ENCODE data around the gene RFTN1. TPM values are rescaled to one million over a fixed set of nuclear protein-coding genes. Genes with fewer than 3 reads are reported as not detected.

The RFTN1 gene
- total RNA-seq, 2 experiments from 2014 or later: 55.7 to 56.4 TPM

DNA sequence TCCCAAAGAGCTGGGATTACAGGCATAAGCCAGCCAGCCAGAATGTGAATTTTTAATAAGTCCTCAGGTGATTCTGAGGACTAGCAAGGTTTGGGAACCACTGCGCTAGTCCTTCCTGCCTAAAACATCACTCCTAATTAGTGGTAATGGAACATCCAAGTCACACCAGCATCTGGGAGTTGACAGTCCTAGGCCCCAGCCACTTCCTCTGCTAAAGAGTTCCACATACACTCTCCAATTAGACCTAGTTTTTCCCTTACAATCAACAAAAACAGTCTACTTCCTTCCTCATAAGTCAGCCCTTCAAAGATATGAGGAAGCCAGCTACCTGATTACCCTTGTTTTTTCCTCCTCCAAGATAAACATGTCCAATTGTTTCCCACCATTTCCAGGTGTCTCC is 170.4 kb downstream of the RFTN1 start:
- DNase-seq: no peak
- Mint-ChIP-seq H3K4me3 (peak overlapping the region; percentile 8), H3K27me3 (no peaks in the 10 kb centered on the region), H3K36me3 (ENCODE audit: low read depth) (peaks cover 95% of the 10 kb centered on the region), H3K9me3 (peaks cover 2% of the 10 kb centered on the region), H3K4me1 (ENCODE audit: low read depth) (peaks cover 74% of the 10 kb centered on the region), H3K27ac (peak overlapping the region; percentile 72)
- intact Hi-C loops (cut with DNase I, micrococcal nuclease): no loop called here
- POLR2A ChIA-PET: interaction anchor here (1.1 to 1.6 kb wide), 3 partner anchors 19 to 34 kb away, joined by 3 to 5 read pairs (median 3); no protein-coding TSS in a partner anchor
- no peak for ATAC-seq (ENCODE audit: poor library complexity)
- peaks cover 49% of the 10 kb centered on the region for H3K36me3 ChIP-seq (ENCODE audit: insufficient read depth, low read length)
- no peaks in the 10 kb centered on the region for H3K27me3 ChIP-seq (ENCODE audit: control insufficient read depth in 1 of 2, insufficient read depth in 2 of 2, low read length in 2 of 2)
- TF ChIP-seq, protein P1, sequence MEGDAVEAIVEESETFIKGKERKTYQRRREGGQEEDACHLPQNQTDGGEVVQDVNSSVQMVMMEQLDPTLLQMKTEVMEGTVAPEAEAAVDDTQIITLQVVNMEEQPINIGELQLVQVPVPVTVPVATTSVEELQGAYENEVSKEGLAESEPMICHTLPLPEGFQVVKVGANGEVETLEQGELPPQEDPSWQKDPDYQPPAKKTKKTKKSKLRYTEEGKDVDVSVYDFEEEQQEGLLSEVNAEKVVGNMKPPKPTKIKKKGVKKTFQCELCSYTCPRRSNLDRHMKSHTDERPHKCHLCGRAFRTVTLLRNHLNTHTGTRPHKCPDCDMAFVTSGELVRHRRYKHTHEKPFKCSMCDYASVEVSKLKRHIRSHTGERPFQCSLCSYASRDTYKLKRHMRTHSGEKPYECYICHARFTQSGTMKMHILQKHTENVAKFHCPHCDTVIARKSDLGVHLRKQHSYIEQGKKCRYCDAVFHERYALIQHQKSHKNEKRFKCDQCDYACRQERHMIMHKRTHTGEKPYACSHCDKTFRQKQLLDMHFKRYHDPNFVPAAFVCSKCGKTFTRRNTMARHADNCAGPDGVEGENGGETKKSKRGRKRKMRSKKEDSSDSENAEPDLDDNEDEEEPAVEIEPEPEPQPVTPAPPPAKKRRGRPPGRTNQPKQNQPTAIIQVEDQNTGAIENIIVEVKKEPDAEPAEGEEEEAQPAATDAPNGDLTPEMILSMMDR (IDR thresholded peaks at IDR 0.05): no peak
- H3K4me3 ChIP-seq (ENCODE audit: low read length): no peak overlapping the region
- H3K4me1 ChIP-seq (ENCODE audit: insufficient read depth, low read length): peaks cover 30% of the 10 kb centered on the region
- H3K27ac ChIP-seq (ENCODE audit: low read depth in 1 of 2, low read length in 2 of 2): no peak overlapping the region
- CTCF ChIA-PET: no interaction called here
- no peaks in the 10 kb centered on the region for H3K9me3 ChIP-seq (ENCODE audit: control insufficient read depth in 1 of 2, insufficient read depth in 1 of 2, low read length in 2 of 2)

DNA sequence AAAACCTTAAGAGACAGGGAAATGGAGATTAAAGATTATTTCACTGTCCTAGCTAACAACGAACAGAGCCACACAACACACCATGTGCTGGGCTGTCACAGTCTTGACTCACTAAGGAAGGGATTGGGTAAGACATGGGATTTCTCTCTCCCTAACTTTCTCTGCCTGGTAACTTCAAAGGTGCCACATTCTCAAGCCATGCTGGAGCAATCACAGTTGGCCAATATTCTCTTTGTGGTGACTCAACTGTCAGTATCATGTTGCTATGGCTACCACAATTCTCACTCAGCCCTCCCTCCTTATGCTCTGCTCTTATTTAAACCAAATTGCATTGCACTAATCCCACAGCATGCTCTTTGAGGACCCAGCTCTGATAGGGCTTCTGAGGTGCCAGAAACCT is 174.5 kb downstream of the RFTN1 start:
- peak overlapping the region; percentile 47 to 66 for H3K27ac ChIP-seq (ENCODE audit: low read depth in 1 of 2, low read length in 2 of 2)
- CTCF ChIA-PET: interaction anchor here (1.3 to 1.5 kb wide), 2 partner anchors 32 to 49 kb away, joined by 3 to 8 read pairs; no protein-coding TSS in a partner anchor
- Mint-ChIP-seq H3K9me3 (peaks cover 2% of the 10 kb centered on the region), H3K27ac (peak overlapping the region; percentile 82), H3K36me3 (ENCODE audit: low read depth) (peaks cover 86% of the 10 kb centered on the region), H3K4me3 (peak overlapping the region; percentile 70), H3K27me3 (no peaks in the 10 kb centered on the region), H3K4me1 (ENCODE audit: low read depth) (peaks cover 81% of the 10 kb centered on the region)
- no peaks in the 10 kb centered on the region for H3K9me3 ChIP-seq (ENCODE audit: control insufficient read depth in 1 of 2, insufficient read depth in 1 of 2, low read length in 2 of 2)
- no peak overlapping the region for H3K4me3 ChIP-seq (ENCODE audit: low read length)
- POLR2A ChIA-PET: interaction anchor here (1.0 to 2.7 kb wide), 7 partner anchors 19 to 52 kb away, joined by 3 to 13 read pairs (median 5); no protein-coding TSS in a partner anchor
- ATAC-seq (ENCODE audit: poor library complexity) (peak; percentile 65), DNase-seq (peak in 4 of 14 experiments; percentile 32 to 70 (median 62))
- peaks cover 43% of the 10 kb centered on the region for H3K4me1 ChIP-seq (ENCODE audit: insufficient read depth, low read length)
- intact Hi-C loops (cut with DNase I, micrococcal nuclease): loop anchor here in 1 of 2 experiments (5.0 kb wide), 1 partner anchor 33 kb away; no protein-coding TSS in a partner anchor
- H3K27me3 ChIP-seq (ENCODE audit: control insufficient read depth in 1 of 2, insufficient read depth in 2 of 2, low read length in 2 of 2): no peaks in the 10 kb centered on the region
- TF ChIP-seq, protein P1 (IDR thresholded peaks at IDR 0.05): no peak
- peaks cover 51% of the 10 kb centered on the region for H3K36me3 ChIP-seq (ENCODE audit: insufficient read depth, low read length)

DNA sequence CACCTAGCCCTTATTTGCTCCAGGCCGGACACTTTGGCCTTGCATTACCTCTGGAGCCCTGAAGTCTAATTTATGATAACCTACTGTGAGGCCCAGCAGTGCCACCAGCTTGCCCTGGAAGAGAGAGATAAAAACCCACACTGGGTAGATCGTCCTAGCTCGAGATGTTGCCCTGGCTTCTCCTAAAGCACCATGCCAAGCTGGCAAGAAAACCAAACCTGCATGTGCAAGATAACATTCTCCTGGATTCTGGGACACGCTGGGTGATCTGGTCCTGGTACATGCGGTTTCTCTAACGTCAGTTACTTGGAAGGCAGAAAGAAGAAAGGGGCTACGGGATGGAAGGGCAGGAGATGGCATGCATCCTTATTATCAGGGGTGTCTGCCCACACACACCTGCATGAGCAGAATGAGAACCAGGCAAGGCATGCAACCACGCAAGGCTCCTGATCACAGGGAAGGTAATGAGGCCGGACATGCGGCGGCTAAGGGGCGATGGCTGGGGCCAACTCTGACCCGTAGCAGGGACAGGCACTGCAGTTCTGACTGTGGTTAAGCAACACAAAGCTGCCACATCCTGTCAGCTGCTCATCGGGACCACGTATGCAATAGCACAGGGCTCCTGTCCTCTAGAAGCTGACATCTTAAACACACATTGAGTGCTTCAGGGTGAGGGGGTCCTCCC is 175.5 kb downstream of the RFTN1 start:
- H3K4me3 ChIP-seq (ENCODE audit: low read length): no peak overlapping the region
- TF ChIP-seq, protein P1 (IDR thresholded peaks at IDR 0.05): no peak
- CTCF ChIA-PET: interaction anchor here (0.8 to 1.5 kb wide), 3 partner anchors 33 to 49 kb away, joined by 3 to 8 read pairs (median 3); no protein-coding TSS in a partner anchor
- Mint-ChIP-seq H3K27ac (peak overlapping the region; percentile 82), H3K27me3 (no peaks in the 10 kb centered on the region), H3K36me3 (ENCODE audit: low read depth) (peaks cover 86% of the 10 kb centered on the region), H3K4me1 (ENCODE audit: low read depth) (peaks cover 72% of the 10 kb centered on the region), H3K4me3 (peak overlapping the region; percentile 45), H3K9me3 (no peaks in the 10 kb centered on the region)
- H3K27me3 ChIP-seq (ENCODE audit: control insufficient read depth in 1 of 2, insufficient read depth in 2 of 2, low read length in 2 of 2): no peaks in the 10 kb centered on the region
- POLR2A ChIA-PET: interaction anchor here (0.9 to 2.7 kb wide), 11 partner anchors 18 to 174 kb away, joined by 3 to 13 read pairs (median 4); no protein-coding TSS in a partner anchor
- ATAC-seq (ENCODE audit: poor library complexity): peak; percentile 75
- intact Hi-C loops (cut with DNase I, micrococcal nuclease): loop anchor here in 1 of 2 experiments (5.0 kb wide), 1 partner anchor 34 kb away; no protein-coding TSS in a partner anchor
- H3K9me3 ChIP-seq (ENCODE audit: control insufficient read depth in 1 of 2, insufficient read depth in 1 of 2, low read length in 2 of 2): no peaks in the 10 kb centered on the region
- peaks cover 49% of the 10 kb centered on the region for H3K36me3 ChIP-seq (ENCODE audit: insufficient read depth, low read length)
- H3K4me1 ChIP-seq (ENCODE audit: insufficient read depth, low read length): peaks cover 41% of the 10 kb centered on the region
- peak overlapping the region; percentile 47 to 66 for H3K27ac ChIP-seq (ENCODE audit: low read depth in 1 of 2, low read length in 2 of 2)
- peak in 12 of 14 experiments; percentile 34 to 84 (median 42) for DNase-seq

Data from CD4-positive, alpha-beta T cell (primary cell).